Endodermal cell (in vitro differentiated cells): ENCODE results near the gene TMEM190. TPM values are rescaled to one million over a fixed set of nuclear protein-coding genes. Genes with fewer than 3 reads are reported as not detected.
"Not testable (repeated sequence)": the region's sequence is repeated elsewhere in the genome, so short reads cannot be mapped to it uniquely, and the experiment has no call there.

ENCODE experiments used
- DNase-seq: peaks from one replicate; pipeline ENCODE4 v3.0.0-alpha.2; 2017
- H3K27ac ChIP-seq: 2 replicates; pipeline ENCODE4 v1.5.1; 2013; ENCODE audit warnings: mild to moderate bottlenecking, low read depth, low read length, moderate library complexity
- H3K27me3 ChIP-seq: 2 replicates; pipeline ENCODE4 v1.6.1; 2013; ENCODE audit warnings: mild to moderate bottlenecking, low read length, moderate library complexity; ENCODE audit not compliant: insufficient read depth, control insufficient read depth, poor library complexity, severe bottlenecking
- H3K36me3 ChIP-seq: 2 replicates; pipeline ENCODE4 v1.7.0; 2013; ENCODE audit warnings: mild to moderate bottlenecking, low read length, moderate library complexity; ENCODE audit not compliant: control insufficient read depth, insufficient read depth
- H3K4me1 ChIP-seq: one replicate; pipeline ENCODE4 v1.7.0; 2013; ENCODE audit warnings: low read length; ENCODE audit not compliant: control insufficient read depth, insufficient read depth
- H3K4me3 ChIP-seq: 2 replicates; pipeline ENCODE4 v1.5.1; 2013; ENCODE audit warnings: mild to moderate bottlenecking, low read length, moderate library complexity
- H3K9ac ChIP-seq: 2 replicates; pipeline ENCODE4 v1.6.1; 2013; ENCODE audit warnings: mild to moderate bottlenecking, low read length, moderate library complexity; ENCODE audit not compliant: poor library complexity, severe bottlenecking; ENCODE audit errors: extremely low read depth
- H3K9me3 ChIP-seq: 2 replicates; pipeline ENCODE4 v1.6.1; 2013; ENCODE audit warnings: mild to moderate bottlenecking, low read length, moderate library complexity; ENCODE audit not compliant: control insufficient read depth
- H3K27ac Mint-ChIP-seq: 2 replicates; pipeline ENCODE4 v1.8.0; 2020; ENCODE audit warnings: mixed read lengths
- H3K27me3 Mint-ChIP-seq: 2 replicates; pipeline ENCODE4 v1.8.0; 2021; ENCODE audit warnings: mild to moderate bottlenecking, mixed read lengths; ENCODE audit not compliant: insufficient read depth
- H3K36me3 Mint-ChIP-seq: 2 replicates; pipeline ENCODE4 v1.8.0; 2020; ENCODE audit warnings: low read depth, mixed read lengths
- H3K4me1 Mint-ChIP-seq: 2 replicates; pipeline ENCODE4 v1.8.0; 2020; ENCODE audit warnings: mixed read lengths
- H3K4me3 Mint-ChIP-seq: 2 replicates; pipeline ENCODE4 v1.8.0; 2020; ENCODE audit warnings: mild to moderate bottlenecking, moderate library complexity, mixed read lengths
- H3K9me3 Mint-ChIP-seq: 2 replicates; pipeline ENCODE4 v1.8.0; 2020; ENCODE audit warnings: mild to moderate bottlenecking, mixed read lengths
- CTCF ChIP-seq: fragments of 200-600 bp; sonication (generic); conservative IDR thresholded peaks from 2 replicates; pipeline ENCODE4 v1.5.0; 2021; ENCODE audit warnings: antibody characterized with exemption, mild to moderate bottlenecking
- WGBS, 2 experiments: methylation state at CpG; one replicate each; pipeline versions ENCODE4 v1.1.5 to v1.1.7; 2013; ENCODE audit warnings: missing lambda C conversion rate in 2 of 2, mixed read lengths in 1 of 2; ENCODE audit not compliant: insufficient coverage in 1 of 2, insufficient read length in 1 of 2; 5-methylcytosine and 5-hydroxymethylcytosine counted together
- total RNA-seq, 2 donors: library from RNA; stranded (reverse); fragmentation: NEBNext Ultra II Directional in 1 of 2; extraction: Animal tissue kit (Norgen Biotek cat#: 25700) in 1 of 2; gene quantifications; 2 replicates in 1 of 2; 3 replicates in 1 of 2; pipeline ENCODE4 v1.2.1, GENCODE V29; 2021

TMEM190 gene
- total RNA-seq, 2 donors from 2014 or later: 1.2 TPM; not detected in 1

GRCh38 chr19:55405638-55406037 is 29.0 kb downstream of the TMEM190 start:
- no peak for TF ChIP-seq CTCF
- peak; percentile 25 for DNase-seq
- Histone ChIP-seq H3K9me3 (peaks cover 23% of the 10 kb centered on the region), H3K27ac (no peak overlapping the region), H3K27me3 (no peaks in the 10 kb centered on the region), H3K4me3 (peak overlapping the region; percentile 92), H3K9ac (no peak overlapping the region), H3K4me1 (peaks cover 2% of the 10 kb centered on the region), H3K36me3 (peaks cover 48% of the 10 kb centered on the region)
- Mint-ChIP-seq H3K4me3 (peak overlapping the region; percentile 79), H3K27me3 (peaks cover 13% of the 10 kb centered on the region), H3K9me3 (peaks cover 24% of the 10 kb centered on the region), H3K36me3 (peaks cover 53% of the 10 kb centered on the region), H3K27ac (peak overlapping the region; percentile 62), H3K4me1 (peaks cover 14% of the 10 kb centered on the region)
- 89 to 100% methylated on average over 4 to 5 of the region's 5 CpGs for WGBS, 2 experiments

GRCh38 chr19:55406091-55406825 is 29.6 kb downstream of the TMEM190 start:
- H3K9ac ChIP-seq: peak overlapping the region; percentile 84
- H3K27me3 Mint-ChIP-seq: peaks cover 19% of the 10 kb centered on the region
- H3K4me1 ChIP-seq: peaks cover 2% of the 10 kb centered on the region
- no peak for TF ChIP-seq CTCF
- H3K4me3 Mint-ChIP-seq: peak overlapping the region; percentile 79
- H3K36me3 Mint-ChIP-seq: peaks cover 50% of the 10 kb centered on the region
- peaks cover 30% of the 10 kb centered on the region for H3K9me3 ChIP-seq
- H3K4me3 ChIP-seq: peak overlapping the region; percentile 92
- peaks cover 14% of the 10 kb centered on the region for H3K4me1 Mint-ChIP-seq
- peaks cover 28% of the 10 kb centered on the region for H3K9me3 Mint-ChIP-seq
- H3K36me3 ChIP-seq: peaks cover 48% of the 10 kb centered on the region
- peak overlapping the region; percentile 62 for H3K27ac Mint-ChIP-seq
- no peaks in the 10 kb centered on the region for H3K27me3 ChIP-seq
- DNase-seq: peak; percentile 39
- H3K27ac ChIP-seq: no peak overlapping the region
- WGBS, 2 experiments: 83 to 89% methylated on average over 9 to 14 of the region's 14 CpGs

- peaks cover 14% of the 10 kb centered on the region for H3K4me1 Mint-ChIP-seq
- H3K27me3 Mint-ChIP-seq: peaks cover 26% of the 10 kb centered on the region
- Histone ChIP-seq H3K9me3 (peaks cover 31% of the 10 kb centered on the region), H3K4me1 (peaks cover 2% of the 10 kb centered on the region), H3K36me3 (peaks cover 45% of the 10 kb centered on the region), H3K9ac (peak overlapping the region; percentile 84), H3K27ac (peak overlapping the region; percentile 98), H3K27me3 (no peaks in the 10 kb centered on the region), H3K4me3 (peak overlapping the region; percentile 92)
- TF ChIP-seq CTCF: no peak
- H3K9me3 Mint-ChIP-seq: peaks cover 31% of the 10 kb centered on the region
- peak overlapping the region; percentile 79 for H3K4me3 Mint-ChIP-seq
- peaks cover 46% of the 10 kb centered on the region for H3K36me3 Mint-ChIP-seq
- 5 to 15% methylated on average over 18 to 35 of the region's 35 CpGs for WGBS, 2 experiments
- H3K27ac Mint-ChIP-seq: peak overlapping the region; percentile 62
- DNase-seq: peak; percentile 45
Observed at GRCh38 chr19:55406826-55407549, 30.4 kb downstream of the TMEM190 start.

GRCh38 chr19:55407550-55407799 is 30.8 kb downstream of the TMEM190 start, which contains the start of gene UBE2S:
Gene UBE2S (minus strand): TSS chr19:55407788. CDS start chr19:55407589, 199 bp downstream.
- not testable (repeated sequence) for H3K4me1 ChIP-seq, DNase-seq, H3K27me3 ChIP-seq
- H3K36me3 Mint-ChIP-seq: peaks cover 41% of the 10 kb centered on the region
- peaks cover 14% of the 10 kb centered on the region for H3K4me1 Mint-ChIP-seq
- peaks cover 29% of the 10 kb centered on the region for H3K27me3 Mint-ChIP-seq
- Histone ChIP-seq H3K9me3 (peaks cover 31% of the 10 kb centered on the region), H3K4me3 (peak within 1 kb of the TSS; percentile 92), H3K27ac (peak within 1 kb of the TSS; percentile 98), H3K9ac (peak within 1 kb of the TSS; percentile 84), H3K36me3 (peaks cover 40% of the 10 kb centered on the region)
- peak within 1 kb of the TSS; percentile 79 for H3K4me3 Mint-ChIP-seq
- peak within 1 kb of the TSS; percentile 97 for H3K27ac Mint-ChIP-seq
- H3K9me3 Mint-ChIP-seq: peaks cover 31% of the 10 kb centered on the region
- WGBS, 2 experiments: 0 to 15% methylated on average over 4 to 36 of the region's 36 CpGs
